Liver (tissue), 9 donors: ENCODE measurements around the gene ALPI. TPM values are rescaled to one million over a fixed set of nuclear protein-coding genes. Genes with fewer than 3 reads are reported as not detected.

Experiments used
- DNase-seq: peaks from one replicate; pipeline ENCODE4 v3.0.0-alpha.2; 2017; ENCODE audit warnings: low spot score
- H3K27ac ChIP-seq, 2 donors: one replicate each; pipeline ENCODE4 v1.7.0; 2013; ENCODE audit warnings: inconsistent platforms in 2 of 2, low read length in 2 of 2, control low read depth in 1 of 2, low read depth in 1 of 2, mild to moderate bottlenecking in 1 of 2
- H3K27me3 ChIP-seq, 4 donors: one replicate each; pipeline versions ENCODE4 v1.6.1 to v1.7.0; 2013; ENCODE audit warnings: low read length in 3 of 4, inconsistent platforms in 1 of 4, mild to moderate bottlenecking in 1 of 4, moderate library complexity in 1 of 4; ENCODE audit not compliant: control insufficient read depth in 4 of 4, insufficient read depth in 4 of 4
- H3K36me3 ChIP-seq, 4 donors: one replicate each; pipeline versions ENCODE4 v1.6.1 to v1.7.0; 2013; ENCODE audit warnings: low read length in 3 of 4, mild to moderate bottlenecking in 3 of 4, low read depth in 1 of 4, moderate library complexity in 1 of 4; ENCODE audit not compliant: control insufficient read depth in 4 of 4, insufficient read depth in 3 of 4
- H3K4me1 ChIP-seq, 4 donors: one replicate each; pipeline versions ENCODE4 v1.6.1 to v1.7.0; 2013; ENCODE audit warnings: low read length in 3 of 4, mild to moderate bottlenecking in 3 of 4, moderate library complexity in 1 of 4; ENCODE audit not compliant: control insufficient read depth in 4 of 4, insufficient read depth in 4 of 4
- H3K4me3 ChIP-seq, 3 donors: one replicate each; pipeline versions ENCODE4 v1.6.1 to v1.7.0; 2013; ENCODE audit warnings: low read length in 3 of 3, control low read depth in 1 of 3, low read depth in 1 of 3, mild to moderate bottlenecking in 1 of 3
- H3K9ac ChIP-seq, 2 donors: one replicate each; pipeline ENCODE4 v1.7.0; 2013; ENCODE audit warnings: low read length in 2 of 2, mild to moderate bottlenecking in 2 of 2, moderate library complexity in 2 of 2, control low read depth in 1 of 2, low read depth in 1 of 2
- H3K9me3 ChIP-seq, 4 donors: one replicate each; pipeline versions ENCODE4 v1.6.1 to v1.7.0; 2013; ENCODE audit warnings: low read length in 3 of 4; ENCODE audit not compliant: control insufficient read depth in 4 of 4
- ATF3 ChIP-seq: IDR thresholded peaks from 2 replicates; pipeline ENCODE4 v1.6.1; 2016; ENCODE audit warnings: antibody characterized with exemption
- CTCF ChIP-seq: fragments of 150-350 bp; IDR thresholded peaks from 2 replicates; pipeline ENCODE4 v1.5.1; 2017; ENCODE audit warnings: improper control_type of control experiment, low read depth, low read length; ENCODE audit not compliant: missing input control
- EGR1 ChIP-seq, 2 donors: IDR thresholded peaks; 2 replicates each; pipeline ENCODE4 v1.6.1; 2016 to 2018; ENCODE audit warnings: antibody characterized with exemption in 2 of 2, low read depth in 2 of 2
- FOXA1 ChIP-seq: IDR thresholded peaks from 2 replicates; pipeline ENCODE4 v1.6.1; 2016; ENCODE audit warnings: antibody characterized with exemption
- FOXA2 ChIP-seq: IDR thresholded peaks from 2 replicates; pipeline ENCODE4 v1.6.1; 2016; ENCODE audit warnings: antibody characterized with exemption
- GABPA ChIP-seq, 2 donors: IDR thresholded peaks in 1 of 2; conservative IDR thresholded peaks in 1 of 2; 2 replicates each; pipeline ENCODE4 v1.6.1; 2016; ENCODE audit warnings: antibody characterized with exemption in 2 of 2, mild to moderate bottlenecking in 1 of 2, moderate library complexity in 1 of 2
- HNF4A ChIP-seq, 2 donors: conservative IDR thresholded peaks; 2 replicates each; pipeline ENCODE4 v1.6.1; 2016; ENCODE audit warnings: antibody characterized with exemption in 2 of 2, mild to moderate bottlenecking in 2 of 2
- HNF4G ChIP-seq: IDR thresholded peaks from 2 replicates; pipeline ENCODE4 v1.6.1; 2016; ENCODE audit warnings: antibody characterized with exemption
- JUND ChIP-seq, 2 donors: IDR thresholded peaks; 2 replicates each; pipeline ENCODE4 v1.6.1; 2016; ENCODE audit warnings: antibody characterized with exemption in 2 of 2
- MAX ChIP-seq: IDR thresholded peaks from 2 replicates; pipeline ENCODE4 v1.6.1; 2016; ENCODE audit warnings: antibody characterized with exemption
- NR2F2 ChIP-seq: IDR thresholded peaks from 2 replicates; pipeline ENCODE4 v1.6.1; 2016; ENCODE audit warnings: antibody characterized with exemption
- RAD21 ChIP-seq, 2 donors: IDR thresholded peaks; 2 replicates each; pipeline ENCODE4 v1.6.1; 2016; ENCODE audit warnings: antibody characterized with exemption in 2 of 2, mild to moderate bottlenecking in 2 of 2
- REST ChIP-seq: IDR thresholded peaks from 2 replicates; pipeline ENCODE4 v1.6.1; 2016; ENCODE audit warnings: antibody characterized with exemption, mild to moderate bottlenecking
- RXRA ChIP-seq, 2 donors: IDR thresholded peaks; 2 replicates each; pipeline ENCODE4 v1.6.1; 2017 to 2018; ENCODE audit warnings: antibody characterized with exemption in 2 of 2, mild to moderate bottlenecking in 1 of 2
- SP1 ChIP-seq: IDR thresholded peaks from 2 replicates; pipeline ENCODE4 v1.6.1; 2018; ENCODE audit warnings: antibody characterized with exemption, mild to moderate bottlenecking
- TAF1 ChIP-seq: conservative IDR thresholded peaks from 2 replicates; pipeline ENCODE4 v1.6.1; 2016; ENCODE audit warnings: antibody characterized with exemption, mild to moderate bottlenecking
- YY1 ChIP-seq: IDR thresholded peaks from 2 replicates; pipeline ENCODE4 v1.6.1; 2016; ENCODE audit warnings: antibody characterized with exemption, mild to moderate bottlenecking
- ZBTB33 ChIP-seq: IDR thresholded peaks from 2 replicates; pipeline ENCODE4 v1.6.1; 2016; ENCODE audit warnings: antibody characterized with exemption
- WGBS: extraction: QIAGEN DNeasy Blood & Tissue Kit; methylation state at CpG from one replicate; pipeline ENCODE4 v1.1.7; 2013; 5-methylcytosine and 5-hydroxymethylcytosine counted together
- polyA plus RNA-seq, 2 donors: library from polyadenylated mRNA; stranded (reverse) in 1 of 2; unstranded in 1 of 2; fragments of 200-250 nt in 1 of 2; fragments of >200 nt in 1 of 2; fragmentation: Nextera tagmentation in 1 of 2; extraction: Ambion mirVana in 1 of 2; gene quantifications; one replicate each; pipeline versions ENCODE4 v1.2.1 to v1.2.3, GENCODE V29; 2013 to 2015
- total RNA-seq, 2 donors: library from RNA; depleted of rRNA; stranded (reverse); fragments of >200 nt; gene quantifications; one replicate each; pipeline ENCODE4 v1.2.3, GENCODE V29; 2014
- donor health status: healthy.
- donor health status: healthy.
- donor health status: healthy.
- donor health status: healthy.
- donor health status: healthy.

Gene ALPI
- total and polyA plus RNA-seq, 4 donors: 0.02 TPM; not detected in 3

- whole genome bisulfite sequencing: 11% methylated on average over 22 of the region's 22 CpGs
- H3K4me1 ChIP-seq: peaks cover 3 to 23% (median 6%) of the 10 kb centered on the region in 4 donors
- peaks cover 3 to 10% (median 6%) of the 10 kb centered on the region in 4 donors for H3K27me3 ChIP-seq
- H3K4me3 ChIP-seq: no peak overlapping the region
- H3K9me3 ChIP-seq: no peaks in the 10 kb centered on the region
- no peak for DNase-seq
- H3K9ac ChIP-seq: no peak overlapping the region
- no peak overlapping the region for H3K27ac ChIP-seq
- TF ChIP-seq RAD21 (IDR thresholded peaks at IDR 0.05): no peak
- TF ChIP-seq ATF3: no peak
- TF ChIP-seq REST: no peak
- TF ChIP-seq HNF4A (conservative IDR thresholded peaks at IDR 0.05): no peak
- TF ChIP-seq JUND (IDR thresholded peaks at IDR 0.05): no peak
- no peak for TF ChIP-seq HNF4G
- no peak for TF ChIP-seq RXRA (IDR thresholded peaks at IDR 0.05)
- H3K36me3 ChIP-seq: no peaks in the 10 kb centered on the region
Observed at GRCh38 chr2:232485348-232485756, 29.4 kb downstream of the ALPI start.

- H3K9me3 ChIP-seq: no peaks in the 10 kb centered on the region
- no peak overlapping the region for H3K27ac ChIP-seq
- no peak overlapping the region for H3K4me3 ChIP-seq
- no peak for DNase-seq
- no peak overlapping the region for H3K9ac ChIP-seq
- no peaks in the 10 kb centered on the region for H3K36me3 ChIP-seq
- peaks cover 3 to 23% (median 6%) of the 10 kb centered on the region in 4 donors for H3K4me1 ChIP-seq
- 5% methylated on average over 111 of the region's 111 CpGs for WGBS
- no peak for TF ChIP-seq JUND (IDR thresholded peaks at IDR 0.05)
- TF ChIP-seq YY1: no peak
- no peak for TF ChIP-seq NR2F2
- TF ChIP-seq HNF4G: no peak
- TF ChIP-seq ZBTB33: no peak
- TF ChIP-seq CTCF: no peak
- no peak for TF ChIP-seq SP1
- TF ChIP-seq HNF4A (conservative IDR thresholded peaks at IDR 0.05): no peak
- no peak for TF ChIP-seq ATF3
- TF ChIP-seq MAX: no peak
- no peak for TF ChIP-seq RXRA (IDR thresholded peaks at IDR 0.05)
- TF ChIP-seq GABPA (IDR thresholded peaks at IDR 0.05 in 1 of 2, conservative IDR thresholded peaks at IDR 0.05 in 1 of 2): no peak
- no peak for TF ChIP-seq FOXA1
- TF ChIP-seq EGR1 (IDR thresholded peaks at IDR 0.05; ENCODE audit: low read depth in 2 of 2): no peak
- TF ChIP-seq REST: no peak
- TF ChIP-seq TAF1: no peak
- no peak for TF ChIP-seq FOXA2
- no peak for TF ChIP-seq RAD21 (IDR thresholded peaks at IDR 0.05)
- peaks cover 3 to 10% (median 6%) of the 10 kb centered on the region in 4 donors for H3K27me3 ChIP-seq
Observed at GRCh38 chr2:232485757-232486557, 30.0 kb downstream of the ALPI start.
